Activated T-cell treated with anti-CD3 and anti-CD28 coated beads for 48 hours (primary cell): ENCODE measurements around the gene CFAP54.
A peak's percentile ranks its signal among the peaks of the same experiment; 100 is the strongest.

Experiments
- DNase-seq: peaks from one replicate; pipeline ENCODE4 v3.0.0-alpha.2; 2020; ENCODE audit warnings: low read depth

Gene CFAP54

DNA sequence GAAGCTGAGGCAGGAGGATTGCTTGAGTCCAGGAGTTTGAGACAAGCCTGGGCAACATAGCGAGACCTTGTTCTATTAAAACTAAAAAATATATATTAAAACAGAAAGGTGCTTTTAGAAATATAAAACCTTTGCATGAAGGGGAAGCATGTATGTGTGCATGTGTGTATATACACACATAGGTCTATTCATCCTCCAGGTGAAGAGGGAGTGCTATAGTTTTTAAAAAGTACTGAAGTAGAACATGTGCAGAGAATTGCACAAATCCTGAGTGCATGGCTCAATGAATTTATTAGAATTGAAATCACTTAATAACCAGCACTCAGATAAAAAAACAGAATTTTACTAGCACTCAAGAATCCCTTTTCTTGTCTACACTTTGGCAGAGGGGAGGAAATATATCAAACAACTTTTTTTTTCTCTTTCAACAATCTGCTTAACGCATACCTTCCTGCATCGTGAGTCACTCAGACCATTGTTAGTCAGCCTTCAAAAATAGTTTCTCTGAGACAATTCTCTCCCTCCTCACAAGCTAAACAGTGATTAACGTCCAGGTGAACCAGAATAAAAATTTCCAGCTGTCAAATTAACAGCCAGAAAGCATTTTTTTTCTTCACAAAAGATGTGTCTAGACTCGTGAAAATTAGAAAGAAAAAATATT is 400.0 kb downstream of the CFAP54 start:
- DNase-seq, result no peak

DNA sequence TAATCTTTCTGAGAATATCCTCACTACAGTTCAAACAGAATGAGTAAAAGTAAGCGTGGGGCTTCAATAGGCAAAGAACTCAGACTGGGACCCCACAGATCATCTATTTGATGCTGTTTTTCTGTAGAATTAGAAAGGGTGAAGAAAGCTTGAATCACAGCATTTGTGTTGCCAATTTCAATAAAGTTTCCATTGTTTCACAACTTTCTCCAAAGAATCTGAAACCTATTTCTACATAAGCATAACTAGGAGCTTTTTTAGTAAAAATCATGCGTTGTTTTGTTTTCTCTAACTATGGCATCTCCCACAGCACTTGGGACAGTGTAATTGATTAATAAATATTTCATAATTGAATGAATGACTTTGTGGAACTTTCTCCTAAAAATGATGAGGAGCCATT is 401.0 kb downstream of the CFAP54 start:
- no peak for DNase-seq

DNA sequence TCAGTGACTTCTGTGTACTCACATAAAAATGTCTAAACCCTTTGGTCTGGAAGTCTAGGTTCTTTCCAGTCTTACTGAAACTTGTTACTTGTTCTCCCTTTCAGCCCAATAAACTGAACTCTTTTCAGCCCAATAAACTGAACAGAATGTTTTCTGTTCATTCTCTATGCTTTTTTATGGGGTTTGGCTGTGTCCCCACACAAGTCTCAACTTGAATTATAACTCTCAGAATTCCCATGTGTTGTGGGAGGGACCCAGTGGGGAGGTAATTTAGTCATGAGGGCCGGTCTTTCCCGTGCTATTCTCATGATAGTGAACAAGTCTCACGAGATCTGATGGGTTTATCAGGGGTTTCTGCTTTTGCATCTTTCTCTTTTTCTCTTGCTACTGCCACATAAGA is 402.7 kb downstream of the CFAP54 start:
- DNase-seq, result no peak

DNA sequence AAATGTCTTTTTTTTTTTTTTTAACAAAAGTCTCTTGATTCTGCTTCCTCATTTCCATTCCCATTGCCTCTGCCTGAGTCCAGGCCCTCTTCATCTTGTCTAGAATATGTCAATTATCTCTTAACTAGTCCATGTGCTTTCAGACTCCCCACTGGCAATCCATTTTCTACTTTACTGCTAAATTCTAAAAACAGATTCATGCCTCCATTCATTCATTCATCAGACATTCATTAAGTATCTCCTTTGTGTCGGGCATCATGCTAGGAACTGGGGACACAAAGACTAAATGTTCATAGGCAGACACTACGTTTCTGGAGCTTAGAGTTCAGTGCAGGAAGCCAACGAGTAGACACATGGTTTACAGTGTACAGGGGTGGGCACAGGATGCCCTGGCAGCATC is 408.0 kb downstream of the CFAP54 start:
- DNase-seq, result no peak

DNA sequence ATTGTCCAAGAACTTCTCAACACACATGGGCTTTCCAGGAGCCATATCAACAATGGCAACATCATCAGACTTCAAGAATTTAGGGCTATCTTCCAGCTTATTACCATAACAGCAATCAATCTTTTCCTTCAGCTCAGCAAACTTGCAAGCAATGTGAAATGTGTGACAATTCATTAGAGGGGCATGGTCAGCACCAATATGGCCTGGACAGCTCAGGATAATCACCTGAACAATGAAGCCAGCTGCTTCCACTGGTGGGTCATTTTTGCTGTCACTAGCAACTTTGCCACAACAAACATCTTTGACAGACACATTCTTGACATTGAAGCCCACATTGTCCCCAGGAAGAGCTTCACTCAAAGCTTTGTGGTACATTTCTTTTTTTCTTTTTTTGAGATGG is 411.8 kb downstream of the CFAP54 start:
- DNase-seq, result no peak

DNA sequence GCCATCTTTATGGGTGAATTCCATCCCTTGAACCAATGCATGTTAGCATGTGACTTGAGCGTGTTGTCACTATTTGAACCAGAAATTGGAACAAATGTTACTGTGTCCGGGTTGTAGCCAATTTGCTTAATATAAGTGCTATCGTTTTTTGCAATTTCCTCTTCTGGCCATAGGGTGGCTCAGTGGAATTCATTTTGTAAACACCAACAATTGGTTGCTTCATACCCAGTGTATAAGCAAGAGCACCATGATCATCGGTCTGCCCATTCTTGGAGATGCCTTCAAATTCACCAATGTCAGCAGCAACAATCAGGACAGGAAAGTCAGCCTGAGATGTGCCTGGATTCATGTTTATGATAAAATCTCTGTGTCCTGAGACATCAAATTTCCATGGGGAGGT is 412.7 kb downstream of the CFAP54 start:
- DNase-seq, result no peak

DNA sequence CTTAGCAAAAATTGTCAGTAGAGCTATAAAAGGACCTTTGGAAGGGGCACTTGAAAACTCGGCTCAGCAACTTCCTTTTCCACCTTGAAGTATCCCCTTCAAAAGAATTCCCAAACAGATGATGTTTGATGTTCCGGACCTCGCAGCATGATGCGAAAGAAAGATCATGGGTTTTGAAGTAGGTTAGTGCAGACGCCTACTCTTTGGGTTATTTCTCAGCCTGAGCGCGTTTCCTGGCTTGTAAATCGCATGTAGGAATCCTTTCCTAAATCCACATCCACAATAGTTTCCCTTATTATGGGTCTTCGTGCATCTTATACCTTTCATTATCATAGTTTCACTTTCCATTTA is 417.1 kb downstream of the CFAP54 start:
- no peak for DNase-seq

DNA sequence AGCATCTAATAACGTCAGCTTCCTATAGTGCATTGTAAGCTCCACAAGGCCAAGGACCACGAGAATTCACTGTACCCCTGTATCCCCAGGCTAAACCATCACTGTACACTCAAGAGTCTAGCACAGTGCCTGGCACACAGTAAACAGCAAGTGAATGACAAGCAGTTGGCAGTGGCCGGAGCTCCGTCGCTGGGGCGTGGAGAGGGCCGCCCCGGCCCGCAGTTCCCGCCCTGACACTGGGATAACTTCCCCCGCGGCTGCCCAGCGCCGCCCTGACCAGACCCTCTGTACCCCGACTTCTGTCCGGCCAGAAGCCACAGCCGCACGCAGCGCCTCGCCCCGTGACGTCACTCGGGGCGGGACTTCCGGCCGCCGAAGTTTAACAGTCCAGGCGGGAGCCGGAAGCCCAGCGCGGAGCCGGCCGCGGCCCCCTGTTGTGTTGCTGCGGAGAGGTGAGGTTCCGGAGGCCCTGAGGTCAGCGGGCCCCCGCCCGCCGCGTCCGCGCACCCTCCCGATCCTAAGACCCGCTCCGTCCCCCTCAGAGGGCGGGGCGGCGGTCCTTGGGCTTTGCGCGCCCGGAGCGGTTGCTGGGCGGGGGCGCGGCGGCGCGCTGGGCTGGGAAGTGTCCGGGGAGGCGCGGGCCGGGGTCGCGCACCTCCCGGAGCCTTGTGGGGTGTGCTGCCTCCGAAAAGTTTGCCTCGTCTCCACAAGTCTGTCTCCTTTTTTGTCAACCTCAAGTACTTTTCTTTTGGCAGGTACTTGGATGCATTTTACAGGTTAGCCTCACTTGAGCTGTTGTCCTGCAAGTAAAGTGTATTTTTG is 417.7 kb downstream of the CFAP54 start, which contains the start of gene NEDD1:
TSS of gene NEDD1 (plus strand) at position 409 of the 822 bp plus-strand sequence. CDS start 2,503 bp downstream, outside the sequence.
- DNase-seq, result peak; percentile 81

DNA sequence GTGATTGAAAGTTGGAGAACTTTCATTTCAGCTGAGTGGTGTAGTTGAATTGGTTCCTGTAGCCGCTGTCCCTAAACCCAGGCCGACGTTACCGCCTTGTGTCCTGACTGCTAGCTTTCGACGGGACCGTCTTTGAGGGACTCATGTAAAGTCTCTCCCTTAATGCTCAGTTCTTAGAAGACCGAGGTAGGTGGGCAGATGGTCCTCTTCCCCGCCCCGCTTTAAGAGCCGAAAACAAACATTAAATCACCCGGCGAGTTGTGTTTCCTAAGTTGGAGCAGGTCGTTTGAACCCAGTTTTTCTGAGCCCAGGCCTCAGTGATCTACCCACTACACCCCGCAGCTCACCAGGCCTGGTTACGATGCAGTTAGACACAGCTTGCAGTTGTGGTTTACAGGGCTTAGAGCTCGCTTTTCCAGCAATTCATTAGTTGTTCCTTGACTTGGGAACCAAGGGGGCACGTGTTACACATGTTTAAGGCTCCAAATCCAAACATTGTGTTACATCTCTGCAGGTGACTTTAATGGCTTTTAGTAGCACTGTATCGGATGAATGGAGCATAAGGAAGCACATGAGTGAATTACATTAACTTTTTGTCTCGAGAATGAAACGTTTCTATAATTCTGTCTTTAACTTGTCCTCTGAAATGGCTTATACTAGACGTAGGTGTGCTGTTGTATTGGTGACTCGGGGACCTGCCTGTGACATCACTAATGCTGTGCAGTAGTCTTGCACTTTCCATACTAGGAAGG is 418.5 kb downstream of the CFAP54 start:
- peak; percentile 6 for DNase-seq

DNA sequence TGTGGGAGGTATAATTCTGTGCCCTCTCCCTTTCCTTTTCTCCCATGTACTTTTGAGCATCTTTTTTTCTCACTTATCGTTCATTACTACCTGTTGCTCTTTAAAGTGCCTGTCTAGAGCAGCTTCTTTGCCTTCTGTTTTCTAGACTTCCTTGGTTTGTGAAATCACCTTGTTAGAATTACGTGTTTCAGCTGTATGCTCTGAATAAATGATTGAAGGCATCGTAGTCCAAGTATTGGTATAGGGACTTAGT is 419.0 kb downstream of the CFAP54 start:
- DNase-seq, result no peak

DNA sequence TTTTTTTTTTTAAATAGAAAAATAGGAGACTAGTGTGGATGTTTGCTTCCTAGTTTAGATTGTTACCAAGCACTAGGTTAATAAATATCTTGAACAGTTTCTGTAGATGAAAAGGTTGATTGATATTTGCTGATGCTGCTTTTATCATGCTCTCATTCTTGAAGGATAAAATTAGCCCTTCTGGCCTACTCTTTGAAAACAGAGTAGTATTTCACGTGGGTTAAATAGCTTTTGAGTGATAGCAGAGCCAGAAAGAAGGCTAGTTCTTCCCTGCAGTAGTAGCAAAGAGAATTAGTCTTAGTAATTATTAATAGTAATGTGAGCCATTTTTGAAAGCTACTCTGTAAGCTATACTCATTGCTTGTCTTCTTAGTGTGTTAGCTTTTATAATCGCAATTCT is 422.9 kb downstream of the CFAP54 start:
- no peak for DNase-seq

DNA sequence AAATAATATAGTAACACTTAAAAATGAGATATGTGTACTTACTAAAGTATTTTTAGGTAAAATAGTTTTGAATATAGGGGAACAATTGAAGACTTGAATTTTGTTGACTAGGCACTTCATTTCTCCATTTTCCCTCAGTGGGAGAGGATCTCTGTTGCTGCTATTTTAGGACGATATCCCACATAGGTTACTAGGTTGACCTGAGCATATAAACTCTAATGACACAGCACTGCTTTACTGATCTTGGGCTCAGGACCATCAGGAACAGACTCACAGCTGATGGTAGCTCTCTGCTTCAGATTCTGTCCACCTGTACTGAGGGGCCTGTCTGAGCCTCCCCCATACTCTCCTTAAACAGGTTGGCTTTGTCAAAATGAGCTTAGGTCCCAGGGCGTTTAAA is 423.6 kb downstream of the CFAP54 start:
- DNase-seq, result no peak

DNA sequence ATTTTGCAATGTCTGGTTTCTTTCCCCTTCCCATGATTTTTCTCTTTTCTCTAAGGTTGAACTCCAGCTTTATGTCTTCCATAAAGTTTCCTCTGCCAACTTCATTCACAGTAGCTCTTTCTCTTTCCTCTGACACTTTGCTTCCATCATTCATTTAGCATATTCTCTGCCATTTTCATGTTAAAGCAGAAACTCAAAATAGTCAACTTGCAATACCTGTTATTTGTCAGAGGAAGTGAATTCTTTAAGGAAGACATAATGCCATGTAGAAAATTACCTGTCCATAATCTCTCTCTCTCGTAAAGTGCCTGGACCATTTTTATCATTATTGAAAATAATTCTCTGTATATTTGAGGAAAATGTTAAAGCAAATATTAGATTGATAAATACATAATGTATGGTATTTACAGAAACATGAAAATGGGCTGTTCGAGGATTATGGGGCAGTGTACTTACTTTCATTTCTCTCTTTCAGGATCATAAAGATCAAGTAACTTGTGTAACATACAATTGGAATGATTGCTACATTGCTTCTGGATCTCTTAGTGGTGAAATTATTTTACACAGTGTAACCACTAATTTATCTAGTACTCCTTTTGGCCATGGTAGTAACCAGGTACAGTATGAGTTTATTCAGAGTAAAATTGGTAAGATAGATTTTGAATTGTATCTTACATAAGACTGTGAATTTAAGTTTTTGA is 430.3 kb downstream of the CFAP54 start:
- no peak for DNase-seq
